Liver (tissue), 9 donors: Measurements from ENCODE around the gene TRIM32. TPM values are rescaled to one million over a fixed set of nuclear protein-coding genes. Genes with fewer than 3 reads are reported as not detected.

Experiments used
- DNase-seq: peaks from one replicate; pipeline ENCODE4 v3.0.0-alpha.2; 2017; ENCODE audit warnings: low spot score
- H3K27ac ChIP-seq, 2 donors: one replicate each; pipeline ENCODE4 v1.7.0; 2013; ENCODE audit warnings: inconsistent platforms in 2 of 2, low read length in 2 of 2, control low read depth in 1 of 2, low read depth in 1 of 2, mild to moderate bottlenecking in 1 of 2
- H3K27me3 ChIP-seq, 4 donors: one replicate each; pipeline versions ENCODE4 v1.6.1 to v1.7.0; 2013; ENCODE audit warnings: low read length in 3 of 4, inconsistent platforms in 1 of 4, mild to moderate bottlenecking in 1 of 4, moderate library complexity in 1 of 4; ENCODE audit not compliant: control insufficient read depth in 4 of 4, insufficient read depth in 4 of 4
- H3K36me3 ChIP-seq, 4 donors: one replicate each; pipeline versions ENCODE4 v1.6.1 to v1.7.0; 2013; ENCODE audit warnings: low read length in 3 of 4, mild to moderate bottlenecking in 3 of 4, low read depth in 1 of 4, moderate library complexity in 1 of 4; ENCODE audit not compliant: control insufficient read depth in 4 of 4, insufficient read depth in 3 of 4
- H3K4me1 ChIP-seq, 4 donors: one replicate each; pipeline versions ENCODE4 v1.6.1 to v1.7.0; 2013; ENCODE audit warnings: low read length in 3 of 4, mild to moderate bottlenecking in 3 of 4, moderate library complexity in 1 of 4; ENCODE audit not compliant: control insufficient read depth in 4 of 4, insufficient read depth in 4 of 4
- H3K4me3 ChIP-seq, 3 donors: one replicate each; pipeline versions ENCODE4 v1.6.1 to v1.7.0; 2013; ENCODE audit warnings: low read length in 3 of 3, control low read depth in 1 of 3, low read depth in 1 of 3, mild to moderate bottlenecking in 1 of 3
- H3K9ac ChIP-seq, 2 donors: one replicate each; pipeline ENCODE4 v1.7.0; 2013; ENCODE audit warnings: low read length in 2 of 2, mild to moderate bottlenecking in 2 of 2, moderate library complexity in 2 of 2, control low read depth in 1 of 2, low read depth in 1 of 2
- H3K9me3 ChIP-seq, 4 donors: one replicate each; pipeline versions ENCODE4 v1.6.1 to v1.7.0; 2013; ENCODE audit warnings: low read length in 3 of 4; ENCODE audit not compliant: control insufficient read depth in 4 of 4
- EGR1 ChIP-seq, 2 donors: IDR thresholded peaks; 2 replicates each; pipeline ENCODE4 v1.6.1; 2016 to 2018; ENCODE audit warnings: antibody characterized with exemption in 2 of 2, low read depth in 2 of 2
- FOXA1 ChIP-seq: IDR thresholded peaks from 2 replicates; pipeline ENCODE4 v1.6.1; 2016; ENCODE audit warnings: antibody characterized with exemption
- FOXA2 ChIP-seq: IDR thresholded peaks from 2 replicates; pipeline ENCODE4 v1.6.1; 2016; ENCODE audit warnings: antibody characterized with exemption
- GABPA ChIP-seq, 2 donors: IDR thresholded peaks in 1 of 2; conservative IDR thresholded peaks in 1 of 2; 2 replicates each; pipeline ENCODE4 v1.6.1; 2016; ENCODE audit warnings: antibody characterized with exemption in 2 of 2, mild to moderate bottlenecking in 1 of 2, moderate library complexity in 1 of 2
- HNF4A ChIP-seq, 2 donors: conservative IDR thresholded peaks; 2 replicates each; pipeline ENCODE4 v1.6.1; 2016; ENCODE audit warnings: antibody characterized with exemption in 2 of 2, mild to moderate bottlenecking in 2 of 2
- HNF4G ChIP-seq: IDR thresholded peaks from 2 replicates; pipeline ENCODE4 v1.6.1; 2016; ENCODE audit warnings: antibody characterized with exemption
- JUND ChIP-seq, 2 donors: IDR thresholded peaks; 2 replicates each; pipeline ENCODE4 v1.6.1; 2016; ENCODE audit warnings: antibody characterized with exemption in 2 of 2
- NR2F2 ChIP-seq: IDR thresholded peaks from 2 replicates; pipeline ENCODE4 v1.6.1; 2016; ENCODE audit warnings: antibody characterized with exemption
- RAD21 ChIP-seq, 2 donors: IDR thresholded peaks; 2 replicates each; pipeline ENCODE4 v1.6.1; 2016; ENCODE audit warnings: antibody characterized with exemption in 2 of 2, mild to moderate bottlenecking in 2 of 2
- RXRA ChIP-seq, 2 donors: IDR thresholded peaks; 2 replicates each; pipeline ENCODE4 v1.6.1; 2017 to 2018; ENCODE audit warnings: antibody characterized with exemption in 2 of 2, mild to moderate bottlenecking in 1 of 2
- SP1 ChIP-seq: IDR thresholded peaks from 2 replicates; pipeline ENCODE4 v1.6.1; 2018; ENCODE audit warnings: antibody characterized with exemption, mild to moderate bottlenecking
- TAF1 ChIP-seq: conservative IDR thresholded peaks from 2 replicates; pipeline ENCODE4 v1.6.1; 2016; ENCODE audit warnings: antibody characterized with exemption, mild to moderate bottlenecking
- YY1 ChIP-seq: IDR thresholded peaks from 2 replicates; pipeline ENCODE4 v1.6.1; 2016; ENCODE audit warnings: antibody characterized with exemption, mild to moderate bottlenecking
- WGBS: extraction: QIAGEN DNeasy Blood & Tissue Kit; methylation state at CpG from one replicate; pipeline ENCODE4 v1.1.7; 2013; 5-methylcytosine and 5-hydroxymethylcytosine counted together
- polyA plus RNA-seq, 2 donors: library from polyadenylated mRNA; stranded (reverse) in 1 of 2; unstranded in 1 of 2; fragments of 200-250 nt in 1 of 2; fragments of >200 nt in 1 of 2; fragmentation: Nextera tagmentation in 1 of 2; extraction: Ambion mirVana in 1 of 2; gene quantifications; one replicate each; pipeline versions ENCODE4 v1.2.1 to v1.2.3, GENCODE V29; 2013 to 2015
- total RNA-seq, 2 donors: library from RNA; depleted of rRNA; stranded (reverse); fragments of >200 nt; gene quantifications; one replicate each; pipeline ENCODE4 v1.2.3, GENCODE V29; 2014
- TF ChIP-seq, protein P1 (sequence below): fragments of 150-350 bp; IDR thresholded peaks from 2 replicates; pipeline ENCODE4 v1.5.1; 2017; ENCODE audit warnings: improper control_type of control experiment, low read depth, low read length; ENCODE audit not compliant: missing input control
- TF ChIP-seq, protein P2 (sequence below): IDR thresholded peaks from 2 replicates; pipeline ENCODE4 v1.6.1; 2016; ENCODE audit warnings: antibody characterized with exemption
- TF ChIP-seq, protein P3 (sequence below): IDR thresholded peaks from 2 replicates; pipeline ENCODE4 v1.6.1; 2016; ENCODE audit warnings: antibody characterized with exemption
- TF ChIP-seq, protein P4 (sequence below): IDR thresholded peaks from 2 replicates; pipeline ENCODE4 v1.6.1; 2016; ENCODE audit warnings: antibody characterized with exemption
- TF ChIP-seq, protein P5 (sequence below): IDR thresholded peaks from 2 replicates; pipeline ENCODE4 v1.6.1; 2016; ENCODE audit warnings: antibody characterized with exemption, mild to moderate bottlenecking
- donor health status: healthy.
- donor health status: healthy.
- donor health status: healthy.
- donor health status: healthy.
- donor health status: healthy.

Gene TRIM32
- total and polyA plus RNA-seq, 4 donors: 3.0 to 5.9 (median 3.5) TPM

DNA sequence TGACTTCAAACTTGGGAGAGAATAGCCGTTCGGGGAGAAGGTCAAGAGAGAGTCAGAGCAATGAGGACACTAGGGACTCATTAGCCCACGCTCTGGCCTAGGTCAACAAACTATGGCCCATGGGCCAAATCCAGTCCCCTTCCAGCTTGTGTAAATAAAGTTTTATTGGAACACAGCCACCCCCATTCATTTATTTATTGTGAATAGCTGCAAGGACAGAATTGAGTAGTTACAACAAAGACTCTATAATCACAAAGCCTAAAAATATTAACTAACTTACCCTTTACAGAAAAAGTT is 33.1 kb upstream of the TRIM32 start:
- Histone ChIP-seq H3K9me3 (no peaks in the 10 kb centered on the region), H3K27me3 (no peaks in the 10 kb centered on the region), H3K36me3 (no peaks in the 10 kb centered on the region), H3K9ac (no peak overlapping the region), H3K4me1 (no peaks in the 10 kb centered on the region), H3K27ac (no peak overlapping the region), H3K4me3 (no peak overlapping the region)
- no peak for DNase-seq
- TF ChIP-seq RAD21 (IDR thresholded peaks at IDR 0.05): no peak
- TF ChIP-seq, protein P1, sequence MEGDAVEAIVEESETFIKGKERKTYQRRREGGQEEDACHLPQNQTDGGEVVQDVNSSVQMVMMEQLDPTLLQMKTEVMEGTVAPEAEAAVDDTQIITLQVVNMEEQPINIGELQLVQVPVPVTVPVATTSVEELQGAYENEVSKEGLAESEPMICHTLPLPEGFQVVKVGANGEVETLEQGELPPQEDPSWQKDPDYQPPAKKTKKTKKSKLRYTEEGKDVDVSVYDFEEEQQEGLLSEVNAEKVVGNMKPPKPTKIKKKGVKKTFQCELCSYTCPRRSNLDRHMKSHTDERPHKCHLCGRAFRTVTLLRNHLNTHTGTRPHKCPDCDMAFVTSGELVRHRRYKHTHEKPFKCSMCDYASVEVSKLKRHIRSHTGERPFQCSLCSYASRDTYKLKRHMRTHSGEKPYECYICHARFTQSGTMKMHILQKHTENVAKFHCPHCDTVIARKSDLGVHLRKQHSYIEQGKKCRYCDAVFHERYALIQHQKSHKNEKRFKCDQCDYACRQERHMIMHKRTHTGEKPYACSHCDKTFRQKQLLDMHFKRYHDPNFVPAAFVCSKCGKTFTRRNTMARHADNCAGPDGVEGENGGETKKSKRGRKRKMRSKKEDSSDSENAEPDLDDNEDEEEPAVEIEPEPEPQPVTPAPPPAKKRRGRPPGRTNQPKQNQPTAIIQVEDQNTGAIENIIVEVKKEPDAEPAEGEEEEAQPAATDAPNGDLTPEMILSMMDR: no peak
- TF ChIP-seq, protein P2, sequence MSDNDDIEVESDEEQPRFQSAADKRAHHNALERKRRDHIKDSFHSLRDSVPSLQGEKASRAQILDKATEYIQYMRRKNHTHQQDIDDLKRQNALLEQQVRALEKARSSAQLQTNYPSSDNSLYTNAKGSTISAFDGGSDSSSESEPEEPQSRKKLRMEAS: no peak
- no peak for TF ChIP-seq HNF4G
- no peak for TF ChIP-seq YY1
- TF ChIP-seq, protein P3, sequence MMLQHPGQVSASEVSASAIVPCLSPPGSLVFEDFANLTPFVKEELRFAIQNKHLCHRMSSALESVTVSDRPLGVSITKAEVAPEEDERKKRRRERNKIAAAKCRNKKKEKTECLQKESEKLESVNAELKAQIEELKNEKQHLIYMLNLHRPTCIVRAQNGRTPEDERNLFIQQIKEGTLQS: no peak
- no peak for TF ChIP-seq NR2F2
- no peak for TF ChIP-seq JUND (IDR thresholded peaks at IDR 0.05)
- TF ChIP-seq RXRA (IDR thresholded peaks at IDR 0.05): peak in 1 of 2 donors; percentile 38
- peak; percentile 58 for TF ChIP-seq FOXA2
- no peak for TF ChIP-seq FOXA1
- no peak for TF ChIP-seq EGR1 (IDR thresholded peaks at IDR 0.05; ENCODE audit: low read depth in 2 of 2)
- TF ChIP-seq SP1: no peak
- no peak for TF ChIP-seq TAF1
- TF ChIP-seq, protein P4, sequence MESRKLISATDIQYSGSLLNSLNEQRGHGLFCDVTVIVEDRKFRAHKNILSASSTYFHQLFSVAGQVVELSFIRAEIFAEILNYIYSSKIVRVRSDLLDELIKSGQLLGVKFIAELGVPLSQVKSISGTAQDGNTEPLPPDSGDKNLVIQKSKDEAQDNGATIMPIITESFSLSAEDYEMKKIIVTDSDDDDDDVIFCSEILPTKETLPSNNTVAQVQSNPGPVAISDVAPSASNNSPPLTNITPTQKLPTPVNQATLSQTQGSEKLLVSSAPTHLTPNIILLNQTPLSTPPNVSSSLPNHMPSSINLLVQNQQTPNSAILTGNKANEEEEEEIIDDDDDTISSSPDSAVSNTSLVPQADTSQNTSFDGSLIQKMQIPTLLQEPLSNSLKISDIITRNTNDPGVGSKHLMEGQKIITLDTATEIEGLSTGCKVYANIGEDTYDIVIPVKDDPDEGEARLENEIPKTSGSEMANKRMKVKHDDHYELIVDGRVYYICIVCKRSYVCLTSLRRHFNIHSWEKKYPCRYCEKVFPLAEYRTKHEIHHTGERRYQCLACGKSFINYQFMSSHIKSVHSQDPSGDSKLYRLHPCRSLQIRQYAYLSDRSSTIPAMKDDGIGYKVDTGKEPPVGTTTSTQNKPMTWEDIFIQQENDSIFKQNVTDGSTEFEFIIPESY: peak; percentile 16
- TF ChIP-seq, protein P5, sequence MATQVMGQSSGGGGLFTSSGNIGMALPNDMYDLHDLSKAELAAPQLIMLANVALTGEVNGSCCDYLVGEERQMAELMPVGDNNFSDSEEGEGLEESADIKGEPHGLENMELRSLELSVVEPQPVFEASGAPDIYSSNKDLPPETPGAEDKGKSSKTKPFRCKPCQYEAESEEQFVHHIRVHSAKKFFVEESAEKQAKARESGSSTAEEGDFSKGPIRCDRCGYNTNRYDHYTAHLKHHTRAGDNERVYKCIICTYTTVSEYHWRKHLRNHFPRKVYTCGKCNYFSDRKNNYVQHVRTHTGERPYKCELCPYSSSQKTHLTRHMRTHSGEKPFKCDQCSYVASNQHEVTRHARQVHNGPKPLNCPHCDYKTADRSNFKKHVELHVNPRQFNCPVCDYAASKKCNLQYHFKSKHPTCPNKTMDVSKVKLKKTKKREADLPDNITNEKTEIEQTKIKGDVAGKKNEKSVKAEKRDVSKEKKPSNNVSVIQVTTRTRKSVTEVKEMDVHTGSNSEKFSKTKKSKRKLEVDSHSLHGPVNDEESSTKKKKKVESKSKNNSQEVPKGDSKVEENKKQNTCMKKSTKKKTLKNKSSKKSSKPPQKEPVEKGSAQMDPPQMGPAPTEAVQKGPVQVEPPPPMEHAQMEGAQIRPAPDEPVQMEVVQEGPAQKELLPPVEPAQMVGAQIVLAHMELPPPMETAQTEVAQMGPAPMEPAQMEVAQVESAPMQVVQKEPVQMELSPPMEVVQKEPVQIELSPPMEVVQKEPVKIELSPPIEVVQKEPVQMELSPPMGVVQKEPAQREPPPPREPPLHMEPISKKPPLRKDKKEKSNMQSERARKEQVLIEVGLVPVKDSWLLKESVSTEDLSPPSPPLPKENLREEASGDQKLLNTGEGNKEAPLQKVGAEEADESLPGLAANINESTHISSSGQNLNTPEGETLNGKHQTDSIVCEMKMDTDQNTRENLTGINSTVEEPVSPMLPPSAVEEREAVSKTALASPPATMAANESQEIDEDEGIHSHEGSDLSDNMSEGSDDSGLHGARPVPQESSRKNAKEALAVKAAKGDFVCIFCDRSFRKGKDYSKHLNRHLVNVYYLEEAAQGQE: no peak
- TF ChIP-seq GABPA (IDR thresholded peaks at IDR 0.05 in 1 of 2, conservative IDR thresholded peaks at IDR 0.05 in 1 of 2): no peak
- peak; percentile 17 to 50 for TF ChIP-seq HNF4A (conservative IDR thresholded peaks at IDR 0.05)
- WGBS: 31% methylated on average over 3 of the region's 3 CpGs
